Retinal pigment epithelial cell (primary cell): ENCODE data around the gene FBXL7.

Source experiments
- DNase-seq: peaks from one replicate; pipeline ENCODE4 v3.0.0-alpha.2; 2010; ENCODE audit warnings: low read depth
- H3K4me3 ChIP-seq: 2 replicates; pipeline ENCODE4 v1.5.1; 2011; ENCODE audit warnings: mild to moderate bottlenecking, low read length, control low read depth, moderate library complexity
- TF ChIP-seq, protein P1 (sequence below): conservative IDR thresholded peaks from 2 replicates; pipeline ENCODE4 v1.5.1; 2011; ENCODE audit warnings: low read depth, low read length, control low read depth, inconsistent platforms

FBXL7 gene

DNA sequence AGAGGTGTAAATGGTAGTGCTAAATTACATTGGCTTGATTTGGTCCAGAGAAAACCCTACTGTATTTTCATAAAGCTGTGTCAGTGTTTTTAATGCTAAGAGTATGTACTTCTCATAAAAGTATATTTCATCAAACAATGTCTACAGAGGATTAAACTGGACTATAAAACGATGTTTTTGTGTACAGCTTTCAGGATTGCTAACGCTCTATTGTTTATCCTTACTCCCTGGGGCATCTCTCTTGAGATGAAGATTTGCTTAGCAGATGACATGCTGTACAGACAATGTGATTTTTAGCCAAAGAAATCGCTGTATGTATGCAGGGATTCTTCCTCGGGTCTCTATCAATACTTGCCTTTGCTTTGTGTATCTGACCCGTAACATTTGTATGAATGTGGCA is 216.0 kb downstream of the FBXL7 start:
- H3K4me3 ChIP-seq = no peak overlapping the region
- DNase-seq = no peak
- TF ChIP-seq, protein P1, sequence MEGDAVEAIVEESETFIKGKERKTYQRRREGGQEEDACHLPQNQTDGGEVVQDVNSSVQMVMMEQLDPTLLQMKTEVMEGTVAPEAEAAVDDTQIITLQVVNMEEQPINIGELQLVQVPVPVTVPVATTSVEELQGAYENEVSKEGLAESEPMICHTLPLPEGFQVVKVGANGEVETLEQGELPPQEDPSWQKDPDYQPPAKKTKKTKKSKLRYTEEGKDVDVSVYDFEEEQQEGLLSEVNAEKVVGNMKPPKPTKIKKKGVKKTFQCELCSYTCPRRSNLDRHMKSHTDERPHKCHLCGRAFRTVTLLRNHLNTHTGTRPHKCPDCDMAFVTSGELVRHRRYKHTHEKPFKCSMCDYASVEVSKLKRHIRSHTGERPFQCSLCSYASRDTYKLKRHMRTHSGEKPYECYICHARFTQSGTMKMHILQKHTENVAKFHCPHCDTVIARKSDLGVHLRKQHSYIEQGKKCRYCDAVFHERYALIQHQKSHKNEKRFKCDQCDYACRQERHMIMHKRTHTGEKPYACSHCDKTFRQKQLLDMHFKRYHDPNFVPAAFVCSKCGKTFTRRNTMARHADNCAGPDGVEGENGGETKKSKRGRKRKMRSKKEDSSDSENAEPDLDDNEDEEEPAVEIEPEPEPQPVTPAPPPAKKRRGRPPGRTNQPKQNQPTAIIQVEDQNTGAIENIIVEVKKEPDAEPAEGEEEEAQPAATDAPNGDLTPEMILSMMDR = no peak

DNA sequence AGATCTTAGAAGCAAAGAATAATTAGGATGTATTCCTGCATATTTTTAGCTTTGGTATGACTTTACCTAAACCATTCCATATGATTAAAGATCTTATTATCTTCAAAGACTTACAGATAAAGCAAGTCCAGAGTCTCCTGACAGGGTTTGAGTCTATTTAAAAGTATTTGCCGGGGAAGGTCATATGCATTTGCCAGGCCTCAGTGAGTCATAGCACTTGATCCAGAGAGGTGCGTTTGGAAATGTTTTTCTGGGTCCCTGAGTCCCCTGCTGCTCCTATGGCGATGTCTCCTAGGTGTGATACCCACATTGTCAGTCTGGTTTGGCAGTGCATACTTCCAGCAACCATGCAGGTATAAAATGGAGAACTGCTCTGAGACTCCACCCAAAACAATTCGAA is 217.0 kb downstream of the FBXL7 start:
- TF ChIP-seq, protein P1 = no peak
- peak; percentile 33 for DNase-seq
- no peak overlapping the region for H3K4me3 ChIP-seq

DNA sequence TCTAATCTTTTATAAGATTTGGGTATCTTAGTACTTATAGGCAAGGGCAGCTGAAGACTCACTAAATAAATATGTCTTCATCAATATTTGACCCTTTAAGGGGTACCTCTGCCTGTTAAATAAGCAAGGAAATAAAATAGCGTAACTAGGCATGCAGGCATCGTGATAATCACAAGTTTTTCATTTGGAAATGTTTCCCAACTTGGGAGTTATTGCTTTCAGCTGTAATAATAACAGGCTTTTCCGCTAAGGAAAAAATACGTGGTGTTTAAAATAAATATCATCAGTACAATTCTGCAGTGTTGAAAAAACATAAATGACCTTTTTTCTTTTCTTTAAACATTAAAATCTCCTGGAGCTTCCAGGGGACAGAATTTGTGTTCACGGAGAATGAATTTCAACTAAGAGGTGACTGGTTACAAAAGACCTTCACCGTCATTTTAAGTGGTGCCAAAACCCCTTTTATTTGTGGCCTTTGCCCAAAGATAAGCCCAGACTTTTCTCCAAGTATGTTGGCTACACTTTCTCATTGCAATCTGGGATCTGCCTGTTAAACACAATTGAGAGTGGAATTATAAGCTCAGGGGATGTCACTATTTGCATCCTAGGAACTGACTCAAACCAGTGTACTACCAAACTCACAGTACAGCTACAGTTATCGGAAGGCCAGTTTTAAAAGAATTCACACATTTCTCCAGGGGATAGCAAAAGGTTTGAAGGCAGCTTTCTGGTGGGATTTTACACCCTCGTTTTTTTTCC is 218.6 kb downstream of the FBXL7 start:
- TF ChIP-seq, protein P1 = no peak
- DNase-seq = no peak

DNA sequence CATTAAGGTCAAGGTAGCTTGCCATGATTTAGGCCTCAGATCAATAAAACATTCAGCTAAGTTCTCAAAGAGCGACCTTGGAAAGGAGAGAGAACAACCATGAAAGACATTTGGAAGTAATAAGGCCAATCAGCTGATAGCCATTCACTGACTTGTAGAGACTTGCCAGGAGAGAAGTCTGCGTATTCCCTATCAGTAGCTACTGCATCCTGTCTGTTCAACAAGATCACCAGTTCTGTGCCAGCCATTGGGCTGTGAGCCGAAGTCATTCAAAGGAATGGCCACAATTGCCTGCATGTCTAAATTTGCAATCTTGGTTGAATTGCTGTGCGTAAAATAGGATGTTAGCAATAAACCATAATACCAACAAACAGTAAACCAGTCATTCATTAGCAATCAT is 219.8 kb downstream of the FBXL7 start:
- no peak for DNase-seq
- H3K4me3 ChIP-seq = no peak overlapping the region
- TF ChIP-seq, protein P1 = no peak

More for the DNA sequence above, 218.6 kb downstream of the FBXL7 start:
- H3K4me3 ChIP-seq = no peak overlapping the region

DNA sequence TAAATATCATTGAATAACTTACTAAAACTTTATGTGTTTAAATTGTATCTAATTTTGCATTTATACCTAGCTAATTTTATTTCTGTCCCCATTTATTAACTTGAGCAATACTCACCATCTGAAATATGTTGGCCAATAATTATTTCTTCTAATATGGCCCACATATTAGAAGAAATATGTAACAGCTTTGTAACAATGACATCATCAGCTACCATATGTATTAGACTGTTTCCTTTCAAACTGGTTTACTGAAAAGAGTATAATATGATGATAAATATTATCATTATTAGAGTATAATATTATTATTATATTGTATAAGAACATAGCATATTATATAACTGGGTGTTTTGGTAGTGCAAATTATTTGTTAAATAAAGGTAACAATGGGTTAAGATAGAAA is 220.5 kb downstream of the FBXL7 start:
- no peak for DNase-seq
- no peak overlapping the region for H3K4me3 ChIP-seq
- TF ChIP-seq, protein P1 = no peak

DNA sequence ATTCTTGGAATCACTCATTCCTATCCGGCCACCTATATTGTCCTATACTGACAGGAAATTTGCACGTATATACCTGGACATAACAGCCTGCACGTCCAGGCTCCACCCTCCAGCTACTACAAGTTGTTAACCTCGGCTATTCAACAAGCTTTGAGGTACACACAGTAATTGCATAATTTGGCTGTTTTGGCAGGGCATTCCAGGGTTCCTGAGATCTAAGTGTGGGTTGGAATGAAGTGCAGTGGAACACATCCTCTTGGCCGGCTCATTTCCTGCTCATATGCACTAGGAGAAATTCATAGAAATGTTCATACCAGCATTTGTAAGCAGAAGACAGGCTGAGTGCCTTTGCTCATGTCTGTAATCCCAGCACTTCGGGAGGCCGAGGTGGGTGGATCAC is 222.3 kb downstream of the FBXL7 start:
- no peak overlapping the region for H3K4me3 ChIP-seq
- no peak for DNase-seq
- TF ChIP-seq, protein P1 = no peak

DNA sequence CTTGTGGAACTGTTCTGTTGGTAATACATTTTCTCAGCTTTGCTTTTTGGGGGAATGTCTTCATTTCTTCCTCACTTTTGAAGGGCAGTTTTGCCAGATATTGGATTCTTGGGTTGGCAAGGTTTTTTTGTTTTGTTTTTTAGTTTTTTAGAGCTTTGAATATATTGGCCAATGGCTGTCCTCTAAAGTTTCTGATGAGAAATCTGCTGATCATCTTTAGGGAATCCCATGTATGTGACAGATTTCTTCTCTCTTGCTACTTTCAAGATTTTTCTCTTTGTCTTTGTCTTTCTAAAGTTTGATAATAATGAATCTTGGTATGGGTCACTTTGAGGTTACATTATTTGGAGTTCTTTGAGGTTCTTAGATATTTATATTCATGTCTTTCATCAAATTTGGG is 227.4 kb downstream of the FBXL7 start:
- no peak for DNase-seq
- TF ChIP-seq, protein P1 = no peak
- no peak overlapping the region for H3K4me3 ChIP-seq
